Esophagus squamous epithelium (tissue), 4 donors: Measurements from ENCODE around the gene TRAPPC2L.

ENCODE experiments used
- CTCF ChIP-seq, 6 experiments: fragments of 450-650 bp in 4 of 6; fragments of 200-600 bp in 2 of 6; sonication (generic) in 2 of 6; IDR thresholded peaks; one replicate each; pipeline ENCODE4 v1.5.1; 2016 to 2019; ENCODE audit warnings: antibody characterized with exemption in 6 of 6, mild to moderate bottlenecking in 4 of 6, moderate library complexity in 4 of 6
- POLR2A ChIP-seq, 4 donors: fragments of 450-650 bp; IDR thresholded peaks; one replicate each; pipeline ENCODE4 v1.6.1; 2017; ENCODE audit warnings: antibody characterized with exemption in 4 of 4, mild to moderate bottlenecking in 4 of 4, moderate library complexity in 3 of 4

GRCh38 chr16:88828711-88829110, 28.2 kb upstream of the TRAPPC2L start:
- TF ChIP-seq CTCF (IDR thresholded peaks at IDR 0.05): no peak
- no peak for TF ChIP-seq POLR2A (IDR thresholded peaks at IDR 0.05)
